ENCODE measurements around the gene SEC24D.

Gene SEC24D

GRCh38 chr4:118877797-118878196 is 41.9 kb upstream of the SEC24D start:
- H3K4me1 ChIP-seq (ENCODE audit: control extremely low read depth in 1 of 4, control insufficient read depth in 4 of 4, insufficient read depth in 4 of 4, low read length in 3 of 4) = no peaks in the 10 kb centered on the region
- no peaks in the 10 kb centered on the region for H3K36me3 ChIP-seq (ENCODE audit: control insufficient read depth in 4 of 4, insufficient read depth in 4 of 4, low read length in 3 of 4)
- POLR2A ChIA-PET = no interaction called here
- H3K27ac ChIP-seq (ENCODE audit: insufficient read depth in 1 of 2, low read depth in 1 of 2, low read length in 2 of 2, poor library complexity in 1 of 2, severe bottlenecking in 2 of 2) = no peak overlapping the region
- CTCF ChIA-PET = interaction anchor here (0.6 kb wide), 1 partner anchor 150 kb away, joined by 3 read pairs; no protein-coding TSS in a partner anchor
- no peaks in the 10 kb centered on the region for H3K27me3 ChIP-seq (replicated peaks in 2 of 5; ENCODE audit: control insufficient read depth in 4 of 5, insufficient read depth in 5 of 5, low read length in 4 of 5)
- 100% methylated on average over 1 of the region's 6 CpGs for WGBS (ENCODE audit: insufficient coverage)
- peaks cover 0 to 3% (median 0%) of the 10 kb centered on the region in 5 experiments for H3K9me3 ChIP-seq (ENCODE audit: control extremely low read depth in 1 of 5, control insufficient read depth in 4 of 5, insufficient read depth in 2 of 5, low read depth in 1 of 5, low read length in 4 of 5)
- no peak for DNase-seq
- no peak overlapping the region for H3K4me3 ChIP-seq (ENCODE audit: control insufficient read depth in 1 of 7, extremely low read depth in 1 of 7, insufficient read depth in 4 of 7, low read depth in 2 of 7, low read length in 6 of 7)

GRCh38 chr4:118872181-118872580 is 36.3 kb upstream of the SEC24D start:
- CTCF ChIA-PET = interaction anchor here (1.3 kb wide), 1 partner anchor 102 kb away, joined by 3 read pairs; no protein-coding TSS in a partner anchor

GRCh38 chr4:118869808-118870342 is 33.9 kb upstream of the SEC24D start:
- no peaks in the 10 kb centered on the region for H3K4me1 ChIP-seq (ENCODE audit: control extremely low read depth in 1 of 4, control insufficient read depth in 4 of 4, insufficient read depth in 4 of 4, low read length in 3 of 4)
- CTCF ChIA-PET = no interaction called here
- no peaks in the 10 kb centered on the region for H3K9me3 ChIP-seq (ENCODE audit: control extremely low read depth in 1 of 5, control insufficient read depth in 4 of 5, insufficient read depth in 2 of 5, low read depth in 1 of 5, low read length in 4 of 5)
- POLR2A ChIA-PET = no interaction called here
- H3K27ac ChIP-seq (ENCODE audit: insufficient read depth in 1 of 2, low read depth in 1 of 2, low read length in 2 of 2, poor library complexity in 1 of 2, severe bottlenecking in 2 of 2) = no peak overlapping the region
- no peak for DNase-seq
- H3K36me3 ChIP-seq (ENCODE audit: control insufficient read depth in 4 of 4, insufficient read depth in 4 of 4, low read length in 3 of 4) = no peaks in the 10 kb centered on the region
- 100% methylated on average over 1 of the region's 2 CpGs for WGBS (ENCODE audit: insufficient coverage)
- no peaks in the 10 kb centered on the region for H3K27me3 ChIP-seq (replicated peaks in 2 of 5; ENCODE audit: control insufficient read depth in 4 of 5, insufficient read depth in 5 of 5, low read length in 4 of 5)
- H3K4me3 ChIP-seq (ENCODE audit: control insufficient read depth in 1 of 7, extremely low read depth in 1 of 7, insufficient read depth in 4 of 7, low read depth in 2 of 7, low read length in 6 of 7) = no peak overlapping the region

More at GRCh38 chr4:118872181-118872580, 36.3 kb upstream of the SEC24D start:
- Histone ChIP-seq H3K36me3 (ENCODE audit: control insufficient read depth in 4 of 4, insufficient read depth in 4 of 4, low read length in 3 of 4) (no peaks in the 10 kb centered on the region), H3K4me3 (ENCODE audit: control insufficient read depth in 1 of 7, extremely low read depth in 1 of 7, insufficient read depth in 4 of 7, low read depth in 2 of 7, low read length in 6 of 7) (no peak overlapping the region), H3K27ac (ENCODE audit: insufficient read depth in 1 of 2, low read depth in 1 of 2, low read length in 2 of 2, poor library complexity in 1 of 2, severe bottlenecking in 2 of 2) (no peak overlapping the region), H3K27me3 (replicated peaks in 2 of 5; ENCODE audit: control insufficient read depth in 4 of 5, insufficient read depth in 5 of 5, low read length in 4 of 5) (no peaks in the 10 kb centered on the region), H3K4me1 (ENCODE audit: control extremely low read depth in 1 of 4, control insufficient read depth in 4 of 4, insufficient read depth in 4 of 4, low read length in 3 of 4) (no peaks in the 10 kb centered on the region), H3K9me3 (ENCODE audit: control extremely low read depth in 1 of 5, control insufficient read depth in 4 of 5, insufficient read depth in 2 of 5, low read depth in 1 of 5, low read length in 4 of 5) (no peaks in the 10 kb centered on the region)
- WGBS (ENCODE audit: insufficient coverage) = 90% methylated on average over 3 of the region's 4 CpGs
- POLR2A ChIA-PET = no interaction called here
- no peak for DNase-seq

GRCh38 chr4:118867311-118868067 is 31.6 kb upstream of the SEC24D start:
- no peak overlapping the region for H3K27ac ChIP-seq (ENCODE audit: insufficient read depth in 1 of 2, low read depth in 1 of 2, low read length in 2 of 2, poor library complexity in 1 of 2, severe bottlenecking in 2 of 2)
- H3K4me3 ChIP-seq (ENCODE audit: control insufficient read depth in 1 of 7, extremely low read depth in 1 of 7, insufficient read depth in 4 of 7, low read depth in 2 of 7, low read length in 6 of 7) = no peak overlapping the region
- H3K9me3 ChIP-seq (ENCODE audit: control extremely low read depth in 1 of 5, control insufficient read depth in 4 of 5, insufficient read depth in 2 of 5, low read depth in 1 of 5, low read length in 4 of 5) = no peaks in the 10 kb centered on the region
- POLR2A ChIA-PET = no interaction called here
- H3K27me3 ChIP-seq (replicated peaks in 2 of 5; ENCODE audit: control insufficient read depth in 4 of 5, insufficient read depth in 5 of 5, low read length in 4 of 5) = no peaks in the 10 kb centered on the region
- CTCF ChIA-PET = no interaction called here
- DNase-seq = no peak
- WGBS (ENCODE audit: insufficient coverage) = no CpG with 5 or more reads among the region's 3 CpGs
- no peaks in the 10 kb centered on the region for H3K36me3 ChIP-seq (ENCODE audit: control insufficient read depth in 4 of 4, insufficient read depth in 4 of 4, low read length in 3 of 4)
- no peaks in the 10 kb centered on the region for H3K4me1 ChIP-seq (ENCODE audit: control extremely low read depth in 1 of 4, control insufficient read depth in 4 of 4, insufficient read depth in 4 of 4, low read length in 3 of 4)

- 40% methylated on average over 1 of the region's 1 CpG for WGBS (ENCODE audit: insufficient coverage)
- ChIA-PET CTCF (interaction anchor here (0.7 kb wide), 1 partner anchor 18 kb away, joined by 3 read pairs; no protein-coding TSS in a partner anchor), POLR2A (no interaction called here)
- Histone ChIP-seq H3K27me3 (replicated peaks in 2 of 5; ENCODE audit: control insufficient read depth in 4 of 5, insufficient read depth in 5 of 5, low read length in 4 of 5) (no peaks in the 10 kb centered on the region), H3K36me3 (ENCODE audit: control insufficient read depth in 4 of 4, insufficient read depth in 4 of 4, low read length in 3 of 4) (no peaks in the 10 kb centered on the region), H3K9me3 (ENCODE audit: control extremely low read depth in 1 of 5, control insufficient read depth in 4 of 5, insufficient read depth in 2 of 5, low read depth in 1 of 5, low read length in 4 of 5) (no peaks in the 10 kb centered on the region), H3K4me3 (ENCODE audit: control insufficient read depth in 1 of 7, extremely low read depth in 1 of 7, insufficient read depth in 4 of 7, low read depth in 2 of 7, low read length in 6 of 7) (no peak overlapping the region), H3K4me1 (ENCODE audit: control extremely low read depth in 1 of 4, control insufficient read depth in 4 of 4, insufficient read depth in 4 of 4, low read length in 3 of 4) (no peaks in the 10 kb centered on the region), H3K27ac (ENCODE audit: insufficient read depth in 1 of 2, low read depth in 1 of 2, low read length in 2 of 2, poor library complexity in 1 of 2, severe bottlenecking in 2 of 2) (no peak overlapping the region)
- no peak for DNase-seq
Measured at GRCh38 chr4:118866442-118866841, 30.5 kb upstream of the SEC24D start.

GRCh38 chr4:118865091-118865708 is 29.3 kb upstream of the SEC24D start:
- ChIA-PET POLR2A (no interaction called here), CTCF (interaction anchor here (0.7 to 2.7 kb wide), 19 partner anchors 9 to 124 kb away, joined by 3 to 9 read pairs (median 5); partner anchors contain the start of gene SEC24D)
- no peaks in the 10 kb centered on the region for H3K36me3 ChIP-seq (ENCODE audit: control insufficient read depth in 4 of 4, insufficient read depth in 4 of 4, low read length in 3 of 4)
- H3K27ac ChIP-seq (ENCODE audit: insufficient read depth in 1 of 2, low read depth in 1 of 2, low read length in 2 of 2, poor library complexity in 1 of 2, severe bottlenecking in 2 of 2) = no peak overlapping the region
- no peaks in the 10 kb centered on the region for H3K4me1 ChIP-seq (ENCODE audit: control extremely low read depth in 1 of 4, control insufficient read depth in 4 of 4, insufficient read depth in 4 of 4, low read length in 3 of 4)
- no peaks in the 10 kb centered on the region for H3K9me3 ChIP-seq (ENCODE audit: control extremely low read depth in 1 of 5, control insufficient read depth in 4 of 5, insufficient read depth in 2 of 5, low read depth in 1 of 5, low read length in 4 of 5)
- no peak overlapping the region for H3K4me3 ChIP-seq (ENCODE audit: control insufficient read depth in 1 of 7, extremely low read depth in 1 of 7, insufficient read depth in 4 of 7, low read depth in 2 of 7, low read length in 6 of 7)
- 27% methylated on average over 4 of the region's 5 CpGs for WGBS (ENCODE audit: insufficient coverage)
- peak; percentile 36 to 57 (median 56) for DNase-seq
- H3K27me3 ChIP-seq (replicated peaks in 2 of 5; ENCODE audit: control insufficient read depth in 4 of 5, insufficient read depth in 5 of 5, low read length in 4 of 5) = no peaks in the 10 kb centered on the region

- no peak overlapping the region for H3K27ac ChIP-seq (ENCODE audit: insufficient read depth in 1 of 2, low read depth in 1 of 2, low read length in 2 of 2, poor library complexity in 1 of 2, severe bottlenecking in 2 of 2)
- 100% methylated on average over 1 of the region's 2 CpGs for WGBS (ENCODE audit: insufficient coverage)
- H3K4me1 ChIP-seq (ENCODE audit: control extremely low read depth in 1 of 4, control insufficient read depth in 4 of 4, insufficient read depth in 4 of 4, low read length in 3 of 4) = no peaks in the 10 kb centered on the region
- no peak for DNase-seq
- no peaks in the 10 kb centered on the region for H3K36me3 ChIP-seq (ENCODE audit: control insufficient read depth in 4 of 4, insufficient read depth in 4 of 4, low read length in 3 of 4)
- H3K9me3 ChIP-seq (ENCODE audit: control extremely low read depth in 1 of 5, control insufficient read depth in 4 of 5, insufficient read depth in 2 of 5, low read depth in 1 of 5, low read length in 4 of 5) = no peaks in the 10 kb centered on the region
- H3K4me3 ChIP-seq (ENCODE audit: control insufficient read depth in 1 of 7, extremely low read depth in 1 of 7, insufficient read depth in 4 of 7, low read depth in 2 of 7, low read length in 6 of 7) = no peak overlapping the region
- no peaks in the 10 kb centered on the region for H3K27me3 ChIP-seq (replicated peaks in 2 of 5; ENCODE audit: control insufficient read depth in 4 of 5, insufficient read depth in 5 of 5, low read length in 4 of 5)
- ChIA-PET POLR2A (no interaction called here), CTCF (interaction anchor here (1.0 to 1.4 kb wide), 2 partner anchors 12 to 21 kb away, joined by 3 to 4 read pairs; no protein-coding TSS in a partner anchor)
Measured at GRCh38 chr4:118858779-118859178, 22.9 kb upstream of the SEC24D start.
